ENCODE results near the gene KIF26B. TPM values are rescaled to one million over a fixed set of nuclear protein-coding genes. Genes with fewer than 3 reads are reported as not detected.
A peak's percentile ranks its signal among the peaks of the same experiment; 100 is the strongest.

Gene KIF26B
- total RNA-seq, 1 donor from 2014 or later = 3.4 TPM

- Mint-ChIP-seq H3K4me1 (ENCODE audit: unreplicated experiment) (peaks cover 19% of the 10 kb centered on the region), H3K36me3 (ENCODE audit: low read depth, unreplicated experiment) (peaks cover 4% of the 10 kb centered on the region), H3K9me3 (ENCODE audit: unreplicated experiment) (no peaks in the 10 kb centered on the region), H3K27ac (ENCODE audit: unreplicated experiment) (no peak overlapping the region), H3K27me3 (ENCODE audit: unreplicated experiment) (peaks cover 8% of the 10 kb centered on the region), H3K4me3 (ENCODE audit: unreplicated experiment) (no peak overlapping the region)
- TF ChIP-seq, protein P1, sequence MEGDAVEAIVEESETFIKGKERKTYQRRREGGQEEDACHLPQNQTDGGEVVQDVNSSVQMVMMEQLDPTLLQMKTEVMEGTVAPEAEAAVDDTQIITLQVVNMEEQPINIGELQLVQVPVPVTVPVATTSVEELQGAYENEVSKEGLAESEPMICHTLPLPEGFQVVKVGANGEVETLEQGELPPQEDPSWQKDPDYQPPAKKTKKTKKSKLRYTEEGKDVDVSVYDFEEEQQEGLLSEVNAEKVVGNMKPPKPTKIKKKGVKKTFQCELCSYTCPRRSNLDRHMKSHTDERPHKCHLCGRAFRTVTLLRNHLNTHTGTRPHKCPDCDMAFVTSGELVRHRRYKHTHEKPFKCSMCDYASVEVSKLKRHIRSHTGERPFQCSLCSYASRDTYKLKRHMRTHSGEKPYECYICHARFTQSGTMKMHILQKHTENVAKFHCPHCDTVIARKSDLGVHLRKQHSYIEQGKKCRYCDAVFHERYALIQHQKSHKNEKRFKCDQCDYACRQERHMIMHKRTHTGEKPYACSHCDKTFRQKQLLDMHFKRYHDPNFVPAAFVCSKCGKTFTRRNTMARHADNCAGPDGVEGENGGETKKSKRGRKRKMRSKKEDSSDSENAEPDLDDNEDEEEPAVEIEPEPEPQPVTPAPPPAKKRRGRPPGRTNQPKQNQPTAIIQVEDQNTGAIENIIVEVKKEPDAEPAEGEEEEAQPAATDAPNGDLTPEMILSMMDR (IDR thresholded peaks at IDR 0.05; ENCODE audit: unreplicated experiment) = no peak
- no peak for DNase-seq (ENCODE audit: low spot score)
These were observed 5.5 kb downstream of the KIF26B start for GRCh38 chr1:245160288-245160687.

DNA sequence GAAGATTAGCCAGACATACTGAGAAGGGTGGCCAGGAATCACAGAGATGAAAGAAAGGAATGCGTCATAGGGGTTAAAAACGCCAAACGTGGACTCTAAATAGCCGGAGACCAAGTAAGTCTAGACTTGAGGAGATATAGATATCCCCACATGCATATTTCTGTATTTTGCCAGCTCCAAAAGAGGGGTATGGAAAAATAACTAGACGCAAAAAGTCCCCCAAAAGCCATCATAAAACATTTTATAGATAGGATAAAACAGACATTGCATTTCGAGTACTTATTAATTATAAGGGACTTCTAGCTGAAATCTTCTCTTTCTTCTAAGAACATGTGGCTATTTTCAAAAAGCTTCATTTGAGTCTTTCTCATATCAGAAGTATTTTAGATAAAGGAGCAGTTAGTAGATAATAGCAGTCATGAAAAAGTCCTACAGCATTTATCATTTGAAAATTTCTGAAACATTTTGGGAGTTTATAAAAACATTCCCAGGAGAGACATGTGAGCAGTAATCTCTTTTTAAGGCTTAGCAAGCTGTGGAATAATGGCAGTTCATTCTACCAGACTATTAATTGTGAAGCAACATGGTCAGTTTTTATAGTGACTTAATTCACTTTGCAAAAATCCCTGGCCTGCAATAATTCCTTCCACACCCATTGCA, 6.1 kb downstream of the KIF26B start:
- H3K4me1 Mint-ChIP-seq (ENCODE audit: unreplicated experiment) = peaks cover 25% of the 10 kb centered on the region
- no peak overlapping the region for H3K4me3 Mint-ChIP-seq (ENCODE audit: unreplicated experiment)
- H3K27ac Mint-ChIP-seq (ENCODE audit: unreplicated experiment) = no peak overlapping the region

GRCh38 chr1:245161866-245162265, 7.1 kb downstream of the KIF26B start:
- H3K4me1 Mint-ChIP-seq (ENCODE audit: unreplicated experiment) = peaks cover 34% of the 10 kb centered on the region
- no peaks in the 10 kb centered on the region for H3K9me3 Mint-ChIP-seq (ENCODE audit: unreplicated experiment)
- H3K27me3 Mint-ChIP-seq (ENCODE audit: unreplicated experiment) = peaks cover 11% of the 10 kb centered on the region
- H3K27ac Mint-ChIP-seq (ENCODE audit: unreplicated experiment) = no peak overlapping the region
- DNase-seq (ENCODE audit: low spot score) = no peak
- peaks cover 4% of the 10 kb centered on the region for H3K36me3 Mint-ChIP-seq (ENCODE audit: low read depth, unreplicated experiment)
- no peak overlapping the region for H3K4me3 Mint-ChIP-seq (ENCODE audit: unreplicated experiment)
- TF ChIP-seq, protein P1 (IDR thresholded peaks at IDR 0.05; ENCODE audit: unreplicated experiment) = no peak

More for the DNA sequence above, 6.1 kb downstream of the KIF26B start:
- DNase-seq (ENCODE audit: low spot score) = no peak
- TF ChIP-seq, protein P1 (IDR thresholded peaks at IDR 0.05; ENCODE audit: unreplicated experiment) = no peak
- Mint-ChIP-seq H3K36me3 (ENCODE audit: low read depth, unreplicated experiment) (peaks cover 4% of the 10 kb centered on the region), H3K9me3 (ENCODE audit: unreplicated experiment) (no peaks in the 10 kb centered on the region), H3K27me3 (ENCODE audit: unreplicated experiment) (peaks cover 11% of the 10 kb centered on the region)

DNA sequence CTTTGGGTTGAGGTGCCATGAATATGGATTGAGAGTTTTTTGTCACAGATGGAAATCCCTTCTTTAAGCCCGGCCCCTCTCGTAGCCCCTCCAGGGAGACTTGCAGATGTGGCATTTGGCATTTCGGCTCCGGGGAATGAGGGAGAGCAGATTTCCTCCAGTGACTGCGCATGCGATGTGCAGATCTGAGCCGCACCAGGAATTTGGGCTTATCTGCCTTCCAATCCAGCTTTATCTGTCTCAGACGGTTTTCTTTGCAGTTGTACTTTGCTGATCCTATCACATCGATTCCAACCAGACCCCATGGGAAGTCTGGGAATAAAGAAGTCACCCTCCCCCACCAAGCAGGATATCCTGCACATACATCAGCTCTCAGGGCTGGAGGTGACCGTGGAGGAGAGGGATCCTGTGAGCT, 11.7 kb downstream of the KIF26B start:
- TF ChIP-seq, protein P1 (IDR thresholded peaks at IDR 0.05; ENCODE audit: unreplicated experiment) = no peak
- Mint-ChIP-seq H3K36me3 (ENCODE audit: low read depth, unreplicated experiment) (peaks cover 4% of the 10 kb centered on the region), H3K27ac (ENCODE audit: unreplicated experiment) (peak overlapping the region; percentile 81), H3K4me3 (ENCODE audit: unreplicated experiment) (peak overlapping the region; percentile 69), H3K9me3 (ENCODE audit: unreplicated experiment) (no peaks in the 10 kb centered on the region), H3K27me3 (ENCODE audit: unreplicated experiment) (peaks cover 8% of the 10 kb centered on the region), H3K4me1 (ENCODE audit: unreplicated experiment) (peaks cover 54% of the 10 kb centered on the region)
- peak; percentile 50 for DNase-seq (ENCODE audit: low spot score)

DNA sequence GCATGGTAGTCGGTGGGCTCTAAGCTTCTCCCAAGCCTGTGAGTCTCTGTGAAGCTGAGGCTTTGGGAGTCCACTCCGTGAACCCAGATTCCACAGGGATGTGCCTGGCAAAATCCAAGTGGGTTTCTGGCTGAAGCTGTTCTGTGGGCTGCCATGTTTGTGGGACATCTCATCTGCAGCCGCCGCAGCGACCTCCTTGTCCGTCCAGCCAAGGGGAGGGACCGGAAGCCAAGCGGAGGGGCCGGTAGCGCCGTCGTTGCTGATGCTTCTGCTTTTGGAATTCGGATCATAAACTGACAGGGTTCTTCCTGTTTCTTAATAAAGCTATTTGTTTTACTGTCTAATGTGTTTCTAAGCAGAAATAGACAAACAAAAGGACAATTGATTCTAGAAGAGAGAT, 13.3 kb downstream of the KIF26B start:
- Mint-ChIP-seq H3K4me3 (ENCODE audit: unreplicated experiment) (no peak overlapping the region), H3K9me3 (ENCODE audit: unreplicated experiment) (no peaks in the 10 kb centered on the region), H3K4me1 (ENCODE audit: unreplicated experiment) (peaks cover 47% of the 10 kb centered on the region), H3K27ac (ENCODE audit: unreplicated experiment) (no peak overlapping the region), H3K27me3 (ENCODE audit: unreplicated experiment) (peaks cover 8% of the 10 kb centered on the region), H3K36me3 (ENCODE audit: low read depth, unreplicated experiment) (peaks cover 9% of the 10 kb centered on the region)
- DNase-seq (ENCODE audit: low spot score) = no peak
- TF ChIP-seq, protein P1 (IDR thresholded peaks at IDR 0.05; ENCODE audit: unreplicated experiment) = no peak
